Lower leg skin (tissue), 3 donors: ENCODE data around the gene PCCA.

Experiments used
- POLR2A ChIP-seq, 2 donors: fragments of 450-650 bp; IDR thresholded peaks; one replicate each; pipeline ENCODE4 v1.6.1; 2016 to 2017; ENCODE audit warnings: antibody characterized with exemption in 2 of 2, mild to moderate bottlenecking in 1 of 2, moderate library complexity in 1 of 2
- TF ChIP-seq, protein P1 (sequence below), 3 donors: fragments of 450-650 bp; IDR thresholded peaks; one replicate each; pipeline ENCODE4 v1.5.1; 2016; ENCODE audit warnings: antibody characterized with exemption in 3 of 3, mild to moderate bottlenecking in 3 of 3, moderate library complexity in 2 of 3

DNA sequence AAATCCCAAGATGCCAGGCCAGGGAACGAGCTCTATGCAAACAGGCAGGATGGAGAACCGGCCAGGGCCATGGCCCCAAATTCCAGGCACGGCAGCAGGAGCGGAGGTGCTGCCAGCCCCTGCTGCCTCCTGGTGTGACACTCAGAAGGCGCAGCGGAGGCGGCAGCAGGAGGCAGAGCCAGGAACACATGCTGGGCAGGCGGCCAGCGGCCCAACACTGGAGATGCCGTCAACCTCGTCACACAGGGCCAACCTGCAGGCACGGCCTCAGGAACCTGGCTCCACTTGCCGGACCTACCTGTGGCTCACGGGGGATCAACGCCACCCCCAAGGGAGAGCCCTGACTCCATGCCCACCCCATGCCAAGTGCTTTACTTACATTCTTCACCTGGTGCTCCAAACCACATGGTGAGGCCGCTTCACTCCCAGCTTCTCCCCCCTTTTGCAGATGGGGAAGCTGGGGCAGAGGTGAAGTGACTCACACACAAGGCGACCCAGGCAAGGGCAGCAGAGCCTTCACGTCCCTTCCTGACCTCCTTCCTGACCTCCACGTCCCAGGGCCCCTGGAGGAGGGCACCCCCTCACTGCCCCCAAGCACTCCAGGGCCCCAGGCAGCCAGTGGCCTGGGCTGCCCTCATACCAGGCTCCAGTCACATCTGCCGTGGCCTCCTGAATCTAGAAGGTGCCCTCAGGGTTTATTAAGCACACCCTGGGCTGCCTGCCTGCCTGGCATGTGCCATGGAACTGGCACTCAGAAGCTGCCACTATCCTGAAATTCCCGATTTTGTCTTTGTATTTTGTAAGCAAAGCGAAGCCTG, 456.2 kb downstream of the PCCA start:
- TF ChIP-seq, protein P1, sequence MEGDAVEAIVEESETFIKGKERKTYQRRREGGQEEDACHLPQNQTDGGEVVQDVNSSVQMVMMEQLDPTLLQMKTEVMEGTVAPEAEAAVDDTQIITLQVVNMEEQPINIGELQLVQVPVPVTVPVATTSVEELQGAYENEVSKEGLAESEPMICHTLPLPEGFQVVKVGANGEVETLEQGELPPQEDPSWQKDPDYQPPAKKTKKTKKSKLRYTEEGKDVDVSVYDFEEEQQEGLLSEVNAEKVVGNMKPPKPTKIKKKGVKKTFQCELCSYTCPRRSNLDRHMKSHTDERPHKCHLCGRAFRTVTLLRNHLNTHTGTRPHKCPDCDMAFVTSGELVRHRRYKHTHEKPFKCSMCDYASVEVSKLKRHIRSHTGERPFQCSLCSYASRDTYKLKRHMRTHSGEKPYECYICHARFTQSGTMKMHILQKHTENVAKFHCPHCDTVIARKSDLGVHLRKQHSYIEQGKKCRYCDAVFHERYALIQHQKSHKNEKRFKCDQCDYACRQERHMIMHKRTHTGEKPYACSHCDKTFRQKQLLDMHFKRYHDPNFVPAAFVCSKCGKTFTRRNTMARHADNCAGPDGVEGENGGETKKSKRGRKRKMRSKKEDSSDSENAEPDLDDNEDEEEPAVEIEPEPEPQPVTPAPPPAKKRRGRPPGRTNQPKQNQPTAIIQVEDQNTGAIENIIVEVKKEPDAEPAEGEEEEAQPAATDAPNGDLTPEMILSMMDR (IDR thresholded peaks at IDR 0.05) = no peak
- TF ChIP-seq POLR2A (IDR thresholded peaks at IDR 0.05) = no peak
